IPS-15b (cell line): Measurements from ENCODE around the gene GSKIP.

Source experiments
- H3K27me3 ChIP-seq: one replicate; pipeline ENCODE4 v1.6.1; 2013; ENCODE audit warnings: low read length; ENCODE audit not compliant: control insufficient read depth, insufficient read depth
- H3K36me3 ChIP-seq: one replicate; pipeline ENCODE4 v1.6.1; 2013; ENCODE audit warnings: low read length; ENCODE audit not compliant: control insufficient read depth, insufficient read depth
- H3K4me1 ChIP-seq: one replicate; pipeline ENCODE4 v1.6.1; 2013; ENCODE audit warnings: mild to moderate bottlenecking, low read length; ENCODE audit not compliant: control insufficient read depth, insufficient read depth
- H3K4me3 ChIP-seq: one replicate; pipeline ENCODE4 v1.5.1; 2013; ENCODE audit warnings: low read depth, low read length
- H3K9ac ChIP-seq: one replicate; pipeline ENCODE4 v1.6.1; 2013; ENCODE audit warnings: low read depth, mild to moderate bottlenecking, low read length
- H3K9me3 ChIP-seq: one replicate; pipeline ENCODE4 v1.6.1; 2013; ENCODE audit warnings: mild to moderate bottlenecking, low read length; ENCODE audit not compliant: control insufficient read depth, insufficient read depth

The GSKIP gene

DNA sequence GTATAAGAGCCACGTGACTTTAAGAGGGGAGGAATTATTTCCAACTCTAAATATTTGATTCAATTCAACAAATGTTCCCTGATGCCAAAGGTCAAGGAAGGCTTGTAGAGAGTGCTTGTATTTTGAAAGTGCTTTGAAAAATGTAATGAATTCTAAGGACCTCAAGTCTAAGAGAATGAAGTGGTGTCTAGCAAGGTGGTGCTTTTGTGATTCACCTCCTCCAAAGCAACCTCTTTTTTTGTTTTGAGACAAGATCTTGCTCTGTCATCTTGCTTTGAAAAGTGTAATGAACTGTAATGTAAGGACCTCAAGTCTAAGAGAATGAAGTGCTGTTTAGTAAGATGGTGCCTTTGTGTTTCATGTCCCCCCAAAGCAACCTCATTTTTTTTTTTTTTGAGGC lies 42.4 kb downstream of the GSKIP start:
- H3K36me3 ChIP-seq, result no peaks in the 10 kb centered on the region
- H3K4me3 ChIP-seq, result no peak overlapping the region
- H3K9me3 ChIP-seq, result no peaks in the 10 kb centered on the region
- H3K4me1 ChIP-seq, result no peaks in the 10 kb centered on the region
- H3K9ac ChIP-seq, result no peak overlapping the region
- H3K27me3 ChIP-seq, result no peaks in the 10 kb centered on the region

DNA sequence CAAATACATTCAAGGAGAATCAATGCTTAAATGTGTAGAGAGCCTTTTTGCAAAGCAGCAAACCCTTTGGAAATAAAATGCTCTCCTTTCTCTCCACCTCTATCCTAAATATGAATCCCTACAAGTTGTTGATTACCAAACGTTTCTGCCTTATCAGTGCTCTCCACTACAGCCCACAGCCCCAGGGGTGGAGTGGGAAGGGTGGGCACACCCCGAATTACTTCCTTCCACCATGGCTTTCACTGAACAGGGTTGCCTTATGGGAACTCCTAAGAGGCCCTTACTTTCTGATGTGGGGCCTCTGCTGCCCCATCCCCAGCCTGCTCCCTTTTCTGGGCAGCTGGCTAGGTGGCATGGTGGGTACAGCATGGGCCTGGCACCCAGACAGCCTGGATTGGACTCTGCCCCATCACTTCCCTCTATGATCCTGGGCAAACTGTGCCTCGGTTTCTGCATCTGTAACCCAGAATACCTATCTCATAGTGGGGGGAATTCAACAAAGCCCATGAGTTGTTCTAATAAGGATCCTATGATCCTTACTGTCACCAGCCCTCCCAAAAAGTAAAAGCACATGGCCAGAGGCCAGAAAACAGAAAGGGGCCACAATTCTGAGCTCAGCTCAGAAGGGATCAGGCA lies 44.7 kb downstream of the GSKIP start:
- no peaks in the 10 kb centered on the region for H3K27me3 ChIP-seq
- no peaks in the 10 kb centered on the region for H3K9me3 ChIP-seq
- H3K9ac ChIP-seq, result no peak overlapping the region
- peaks cover 2% of the 10 kb centered on the region for H3K4me1 ChIP-seq
- no peak overlapping the region for H3K4me3 ChIP-seq
- no peaks in the 10 kb centered on the region for H3K36me3 ChIP-seq

DNA sequence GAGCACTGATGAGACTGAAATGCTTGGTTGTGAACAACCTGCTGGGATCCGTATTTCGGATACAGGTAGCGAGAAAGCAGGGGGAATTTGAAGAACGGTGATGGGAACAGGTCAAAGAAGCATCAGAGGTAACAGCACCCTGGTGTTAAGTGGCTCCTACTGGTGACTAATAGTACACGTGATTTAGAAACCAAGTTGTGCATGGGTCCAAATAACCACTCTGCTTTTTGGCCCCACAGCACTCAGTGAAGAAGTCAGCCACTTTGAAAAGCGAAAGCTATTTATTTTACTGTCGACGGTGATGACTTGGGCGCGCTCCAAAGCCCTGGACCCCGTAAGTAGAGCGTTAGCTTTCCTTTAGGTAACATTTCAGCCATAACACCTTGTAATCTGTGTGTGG lies 45.3 kb downstream of the GSKIP start:
- Histone ChIP-seq H3K9ac (no peak overlapping the region), H3K36me3 (no peaks in the 10 kb centered on the region), H3K4me3 (no peak overlapping the region), H3K4me1 (peaks cover 2% of the 10 kb centered on the region), H3K9me3 (no peaks in the 10 kb centered on the region), H3K27me3 (no peaks in the 10 kb centered on the region)

GRCh38 chr14:96409701-96410100 lies 46.4 kb downstream of the GSKIP start:
- no peak overlapping the region for H3K4me3 ChIP-seq
- H3K27me3 ChIP-seq, result no peaks in the 10 kb centered on the region
- H3K36me3 ChIP-seq, result no peaks in the 10 kb centered on the region
- no peaks in the 10 kb centered on the region for H3K9me3 ChIP-seq
- no peak overlapping the region for H3K9ac ChIP-seq
- peaks cover 2% of the 10 kb centered on the region for H3K4me1 ChIP-seq

GRCh38 chr14:96410119-96410518 lies 46.8 kb downstream of the GSKIP start:
- Histone ChIP-seq H3K4me1 (peaks cover 2% of the 10 kb centered on the region), H3K27me3 (no peaks in the 10 kb centered on the region), H3K9me3 (no peaks in the 10 kb centered on the region), H3K4me3 (no peak overlapping the region), H3K9ac (no peak overlapping the region), H3K36me3 (no peaks in the 10 kb centered on the region)

- H3K4me1 ChIP-seq, result peaks cover 2% of the 10 kb centered on the region
- no peaks in the 10 kb centered on the region for H3K36me3 ChIP-seq
- H3K27me3 ChIP-seq, result no peaks in the 10 kb centered on the region
- H3K9me3 ChIP-seq, result no peaks in the 10 kb centered on the region
- H3K9ac ChIP-seq, result no peak overlapping the region
- H3K4me3 ChIP-seq, result no peak overlapping the region
Observed at GRCh38 chr14:96413526-96413925, 50.2 kb downstream of the GSKIP start.

DNA sequence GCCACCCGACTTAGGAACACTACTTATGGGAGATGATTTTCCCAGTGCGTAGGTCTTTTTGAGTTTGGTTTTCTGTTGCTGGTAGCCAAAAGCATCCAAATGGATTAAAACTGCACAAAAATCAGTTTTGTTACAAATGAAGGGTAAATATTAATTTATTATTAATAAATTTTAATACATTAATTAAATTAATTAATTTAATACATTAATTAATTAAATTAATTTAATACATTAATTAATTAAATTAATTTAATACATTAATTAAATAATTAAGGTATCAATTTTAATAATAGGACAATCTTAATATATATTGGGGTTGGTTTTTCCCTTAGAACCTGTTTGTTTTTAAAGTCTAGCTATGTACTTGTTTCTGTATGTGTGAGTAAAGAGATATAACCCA lies 52.2 kb downstream of the GSKIP start:
- Histone ChIP-seq H3K4me1 (peaks cover 2% of the 10 kb centered on the region), H3K36me3 (no peaks in the 10 kb centered on the region), H3K4me3 (no peak overlapping the region), H3K9ac (no peak overlapping the region), H3K27me3 (no peaks in the 10 kb centered on the region), H3K9me3 (no peaks in the 10 kb centered on the region)

DNA sequence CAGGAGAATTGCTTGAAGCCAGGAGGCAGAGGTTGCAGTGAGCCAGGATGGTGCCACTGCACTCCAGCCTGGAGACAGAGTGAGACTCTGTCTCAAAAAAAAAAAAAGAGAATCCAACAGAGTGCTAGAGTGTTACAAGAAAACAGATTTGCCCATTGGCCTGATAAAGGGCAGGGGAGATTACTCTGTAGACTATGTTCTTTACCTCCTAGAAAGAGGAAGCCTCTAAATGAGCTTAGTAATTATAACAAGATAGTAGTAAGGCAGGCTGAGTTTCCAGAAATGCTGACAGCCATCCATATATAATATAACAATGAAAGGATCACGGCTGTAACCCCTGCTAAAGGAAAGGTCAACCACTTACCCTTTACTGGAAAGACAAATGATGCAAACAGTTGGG lies 53.0 kb downstream of the GSKIP start:
- H3K9ac ChIP-seq, result no peak overlapping the region
- H3K36me3 ChIP-seq, result no peaks in the 10 kb centered on the region
- H3K4me3 ChIP-seq, result no peak overlapping the region
- H3K9me3 ChIP-seq, result no peaks in the 10 kb centered on the region
- H3K27me3 ChIP-seq, result no peaks in the 10 kb centered on the region
- peaks cover 2% of the 10 kb centered on the region for H3K4me1 ChIP-seq

DNA sequence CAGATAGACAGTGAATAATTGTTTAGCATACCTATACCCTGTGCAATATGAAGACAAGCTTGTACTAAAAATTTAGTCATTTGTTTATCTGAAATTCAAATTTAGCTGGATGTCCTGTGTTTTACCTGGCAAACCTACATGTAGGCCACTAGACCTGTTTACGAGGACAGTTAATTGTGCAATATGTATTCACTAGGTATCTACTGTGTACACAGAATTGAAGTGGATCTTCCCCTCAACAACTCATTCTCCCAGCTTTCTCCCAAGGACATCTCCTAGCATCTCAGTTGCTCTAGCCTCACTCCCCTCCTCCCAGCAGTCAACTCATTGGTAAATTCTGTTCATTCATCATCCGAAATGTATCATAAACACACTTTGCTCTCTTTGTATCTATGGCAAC lies 53.9 kb downstream of the GSKIP start:
- Histone ChIP-seq H3K4me1 (no peaks in the 10 kb centered on the region), H3K9ac (no peak overlapping the region), H3K4me3 (no peak overlapping the region), H3K9me3 (no peaks in the 10 kb centered on the region), H3K27me3 (no peaks in the 10 kb centered on the region), H3K36me3 (no peaks in the 10 kb centered on the region)

GRCh38 chr14:96418075-96418474 lies 54.7 kb downstream of the GSKIP start:
- H3K4me1 ChIP-seq, result no peaks in the 10 kb centered on the region
- no peak overlapping the region for H3K4me3 ChIP-seq
- H3K36me3 ChIP-seq, result no peaks in the 10 kb centered on the region

DNA sequence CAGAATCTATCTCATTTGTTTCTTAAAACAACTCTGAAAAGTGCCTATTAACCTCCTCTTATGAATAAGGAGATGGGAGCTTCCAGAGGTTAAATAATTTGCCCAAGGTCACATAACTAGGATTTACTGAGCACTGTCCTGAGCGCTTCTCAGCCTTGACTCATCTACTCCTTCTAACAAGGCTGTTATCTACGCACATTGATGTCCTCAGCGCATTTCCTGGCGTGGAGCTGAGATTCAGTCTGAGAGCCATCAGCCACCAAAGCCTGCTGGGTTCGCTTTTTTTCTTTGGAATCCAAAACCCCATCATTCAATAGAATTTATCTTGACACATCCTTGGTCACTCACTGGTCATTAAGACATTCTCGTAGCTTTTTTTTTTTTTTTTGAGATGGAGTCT lies 57.9 kb downstream of the GSKIP start:
- no peaks in the 10 kb centered on the region for H3K27me3 ChIP-seq
- H3K4me3 ChIP-seq, result no peak overlapping the region
- H3K9ac ChIP-seq, result no peak overlapping the region
- no peaks in the 10 kb centered on the region for H3K9me3 ChIP-seq
- H3K36me3 ChIP-seq, result no peaks in the 10 kb centered on the region
- H3K4me1 ChIP-seq, result no peaks in the 10 kb centered on the region

More at GRCh38 chr14:96418075-96418474, 54.7 kb downstream of the GSKIP start:
- Histone ChIP-seq H3K9ac (no peak overlapping the region), H3K27me3 (no peaks in the 10 kb centered on the region), H3K9me3 (no peaks in the 10 kb centered on the region)

DNA sequence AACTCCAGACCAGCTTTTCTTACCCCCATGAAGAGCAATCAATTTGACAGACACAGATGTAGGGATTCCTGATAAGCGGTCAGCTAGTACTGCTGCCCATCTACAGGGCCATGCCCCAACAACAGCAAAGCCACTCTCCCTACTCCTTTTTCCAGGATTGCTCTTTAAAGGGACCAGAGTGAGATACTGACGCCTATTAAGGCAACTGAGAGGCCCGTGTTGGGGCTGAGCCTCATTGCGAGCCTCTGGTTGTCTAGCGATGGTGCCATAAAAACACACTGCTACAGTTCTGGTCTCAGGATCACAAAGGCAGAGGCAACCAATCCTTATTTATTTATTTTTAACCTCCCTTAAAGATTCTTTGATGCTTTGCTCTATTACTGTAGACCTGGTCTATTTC lies 59.7 kb downstream of the GSKIP start:
- Histone ChIP-seq H3K9ac (no peak overlapping the region), H3K4me1 (no peaks in the 10 kb centered on the region), H3K9me3 (no peaks in the 10 kb centered on the region), H3K4me3 (no peak overlapping the region), H3K27me3 (no peaks in the 10 kb centered on the region), H3K36me3 (no peaks in the 10 kb centered on the region)
